Transverse colon (tissue), 4 donors: ENCODE results near the gene ITGA1. TPM values are rescaled to one million over a fixed set of nuclear protein-coding genes. Genes with fewer than 3 reads are reported as not detected.

Experiments used
- DNase-seq: peaks from one replicate; pipeline ENCODE4 v3.0.0-alpha.2; 2019
- H3K27ac ChIP-seq, 4 donors: fragments of 200-600 bp; sonication (generic); 2 replicates each; pipeline ENCODE4 v1.5.1; 2016 to 2018; ENCODE audit warnings: inconsistent platforms in 4 of 4
- H3K27me3 ChIP-seq: fragments of 200-600 bp; sonication (generic); 2 replicates; pipeline ENCODE4 v1.5.1; 2017; ENCODE audit warnings: inconsistent platforms
- H3K36me3 ChIP-seq, 4 donors: fragments of 200-600 bp; sonication (generic); 2 replicates each; pipeline ENCODE4 v1.5.1; 2017 to 2019; ENCODE audit warnings: inconsistent platforms in 4 of 4
- H3K4me1 ChIP-seq, 4 donors: fragments of 200-600 bp; sonication (generic); 2 replicates each; pipeline ENCODE4 v1.5.1; 2017 to 2020; ENCODE audit warnings: inconsistent platforms in 4 of 4
- H3K4me3 ChIP-seq, 4 donors: fragments of 200-600 bp; sonication (generic); 1 replicate in 1 of 4; 2 replicates in 3 of 4; pipeline versions ENCODE4 v1.5.1 to v1.6.1; 2017 to 2019; ENCODE audit warnings: inconsistent platforms in 4 of 4
- H3K9me3 ChIP-seq, 2 donors: fragments of 200-600 bp; sonication (generic); 2 replicates each; pipeline ENCODE4 v1.5.1; 2017 to 2019; ENCODE audit warnings: inconsistent platforms in 2 of 2
- EP300 ChIP-seq: sonication (generic); formaldehyde crosslinking; IDR thresholded peaks from one replicate; pipeline ENCODE4 v1.6.1; 2017; ENCODE audit warnings: antibody characterized with exemption, low read depth
- POLR2A ChIP-seq: fragments of 450-650 bp; IDR thresholded peaks from one replicate; pipeline ENCODE4 v1.6.1; 2016; ENCODE audit warnings: antibody characterized with exemption, mild to moderate bottlenecking, moderate library complexity
- POLR2AphosphoS5 ChIP-seq, 3 donors: sonication (generic); formaldehyde crosslinking; IDR thresholded peaks; one replicate each; pipeline ENCODE4 v1.6.1; 2016; ENCODE audit warnings: antibody characterized with exemption in 3 of 3
- WGBS, 2 donors: methylation state at CpG; one replicate each; pipeline ENCODE4 v1.1.5; 2018; ENCODE audit warnings: low coverage in 1 of 2; 5-methylcytosine and 5-hydroxymethylcytosine counted together
- in situ Hi-C, 4 donors: fragments of 200-750 bp; cut with MboI; loops; one replicate each; pipeline versions ENCODE4 v1.15.0 to v1.15.1; 2017; ENCODE audit warnings: low sequenced_read_pairs in 3 of 4, low pct_ligation_motif_present in 1 of 4, low pct_unique_long_range_greater_than_20kb in 1 of 4
- intact Hi-C: fragments of 100-400 bp; cut with DNase I; formaldehyde crosslinking; loops from one replicate; pipeline ENCODE4 v1.15.1; 2023; ENCODE audit warnings: low total_unique reads
- total RNA-seq, 4 donors: library from RNA; depleted of rRNA; stranded (reverse); fragments of >200 nt; gene quantifications; one replicate each; pipeline ENCODE4 v1.1.0, GENCODE V29; 2016
- TF ChIP-seq, protein P1 (sequence below), 5 experiments: fragments of 200-600 bp in 3 of 5; fragments of 450-650 bp in 2 of 5; sonication (generic) in 3 of 5; IDR thresholded peaks; 1 replicate in 2 of 5; 2 replicates in 3 of 5; pipeline ENCODE4 v1.5.1; 2016 to 2017; ENCODE audit warnings: antibody characterized with exemption in 5 of 5, inconsistent platforms in 3 of 5, mild to moderate bottlenecking in 2 of 5, moderate library complexity in 1 of 5

Gene ITGA1
- total RNA-seq, 4 donors from 2014 or later = 42.6 to 83.2 (median 48.0) TPM

DNA sequence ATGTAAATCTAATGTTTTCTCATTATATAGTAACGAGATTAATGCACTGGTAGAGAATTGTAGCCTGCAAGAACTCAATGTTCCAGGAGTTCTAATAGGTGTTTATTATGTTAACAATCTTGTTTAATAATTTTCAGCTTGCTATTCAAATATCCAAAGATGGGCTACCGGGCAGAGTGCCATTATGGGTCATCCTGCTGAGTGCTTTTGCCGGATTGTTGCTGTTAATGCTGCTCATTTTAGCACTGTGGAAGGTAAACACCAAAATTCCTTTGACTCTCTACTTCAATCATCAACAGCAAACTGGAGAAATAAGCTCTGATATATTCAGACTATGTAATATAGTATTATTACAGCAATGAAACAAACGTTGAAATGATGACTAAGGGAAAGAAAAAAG lies 159.5 kb downstream of the ITGA1 start:
- DNase-seq = no peak
- no peak overlapping the region for H3K4me3 ChIP-seq
- H3K27ac ChIP-seq = peak overlapping the region; percentile 12 to 59 (median 32)
- in situ Hi-C loops = loop anchor here in 2 of 4 donors (5.0 to 10.0 kb wide), 2 partner anchors 148 to 150 kb away; no protein-coding TSS in a partner anchor
- H3K4me1 ChIP-seq = peaks cover 0 to 38% (median 9%) of the 10 kb centered on the region in 4 donors
- intact Hi-C loops = no loop called here
- no peaks in the 10 kb centered on the region for H3K27me3 ChIP-seq
- H3K9me3 ChIP-seq = no peaks in the 10 kb centered on the region
- no peaks in the 10 kb centered on the region for H3K36me3 ChIP-seq
- WGBS, 2 donors = 54 to 59% methylated on average over 2 to 4 of the region's 4 CpGs
- TF ChIP-seq POLR2AphosphoS5 (IDR thresholded peaks at IDR 0.05) = no peak
- TF ChIP-seq, protein P1, sequence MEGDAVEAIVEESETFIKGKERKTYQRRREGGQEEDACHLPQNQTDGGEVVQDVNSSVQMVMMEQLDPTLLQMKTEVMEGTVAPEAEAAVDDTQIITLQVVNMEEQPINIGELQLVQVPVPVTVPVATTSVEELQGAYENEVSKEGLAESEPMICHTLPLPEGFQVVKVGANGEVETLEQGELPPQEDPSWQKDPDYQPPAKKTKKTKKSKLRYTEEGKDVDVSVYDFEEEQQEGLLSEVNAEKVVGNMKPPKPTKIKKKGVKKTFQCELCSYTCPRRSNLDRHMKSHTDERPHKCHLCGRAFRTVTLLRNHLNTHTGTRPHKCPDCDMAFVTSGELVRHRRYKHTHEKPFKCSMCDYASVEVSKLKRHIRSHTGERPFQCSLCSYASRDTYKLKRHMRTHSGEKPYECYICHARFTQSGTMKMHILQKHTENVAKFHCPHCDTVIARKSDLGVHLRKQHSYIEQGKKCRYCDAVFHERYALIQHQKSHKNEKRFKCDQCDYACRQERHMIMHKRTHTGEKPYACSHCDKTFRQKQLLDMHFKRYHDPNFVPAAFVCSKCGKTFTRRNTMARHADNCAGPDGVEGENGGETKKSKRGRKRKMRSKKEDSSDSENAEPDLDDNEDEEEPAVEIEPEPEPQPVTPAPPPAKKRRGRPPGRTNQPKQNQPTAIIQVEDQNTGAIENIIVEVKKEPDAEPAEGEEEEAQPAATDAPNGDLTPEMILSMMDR (IDR thresholded peaks at IDR 0.05) = no peak
- TF ChIP-seq EP300 = no peak
- no peak for TF ChIP-seq POLR2A

DNA sequence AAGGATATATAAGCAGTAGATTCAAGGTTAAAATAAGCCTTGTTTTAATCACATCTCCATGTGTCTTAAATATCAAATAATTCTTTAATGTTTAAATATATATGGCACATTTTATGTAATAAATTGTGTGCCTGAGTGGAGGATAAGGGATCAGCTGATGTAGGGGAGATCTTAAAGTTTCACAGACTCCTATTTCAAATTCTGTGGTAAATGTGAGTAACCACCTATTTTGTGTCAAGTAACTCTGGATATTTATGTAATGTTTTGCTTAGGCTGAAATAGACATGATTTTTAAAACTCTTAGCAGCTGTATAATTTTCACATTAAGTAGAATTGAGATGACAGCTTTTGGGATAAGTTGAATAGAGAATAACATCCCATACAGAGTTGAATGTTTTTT lies 160.1 kb downstream of the ITGA1 start:
- Histone ChIP-seq H3K27me3 (no peaks in the 10 kb centered on the region), H3K9me3 (no peaks in the 10 kb centered on the region), H3K4me3 (no peak overlapping the region), H3K27ac (peak overlapping the region; percentile 12 to 59 (median 32)), H3K4me1 (peaks cover 0 to 38% (median 9%) of the 10 kb centered on the region in 4 donors), H3K36me3 (peaks cover 0 to 2% (median 0%) of the 10 kb centered on the region in 4 donors)
- DNase-seq = no peak
- intact Hi-C loops = no loop called here
- TF ChIP-seq POLR2AphosphoS5 (IDR thresholded peaks at IDR 0.05) (no peak), POLR2A (no peak), EP300 (no peak)
- TF ChIP-seq, protein P1 (IDR thresholded peaks at IDR 0.05) = no peak
- in situ Hi-C loops = loop anchor here in 2 of 4 donors (5.0 to 10.0 kb wide), 2 partner anchors 147 to 149 kb away; no protein-coding TSS in a partner anchor

DNA sequence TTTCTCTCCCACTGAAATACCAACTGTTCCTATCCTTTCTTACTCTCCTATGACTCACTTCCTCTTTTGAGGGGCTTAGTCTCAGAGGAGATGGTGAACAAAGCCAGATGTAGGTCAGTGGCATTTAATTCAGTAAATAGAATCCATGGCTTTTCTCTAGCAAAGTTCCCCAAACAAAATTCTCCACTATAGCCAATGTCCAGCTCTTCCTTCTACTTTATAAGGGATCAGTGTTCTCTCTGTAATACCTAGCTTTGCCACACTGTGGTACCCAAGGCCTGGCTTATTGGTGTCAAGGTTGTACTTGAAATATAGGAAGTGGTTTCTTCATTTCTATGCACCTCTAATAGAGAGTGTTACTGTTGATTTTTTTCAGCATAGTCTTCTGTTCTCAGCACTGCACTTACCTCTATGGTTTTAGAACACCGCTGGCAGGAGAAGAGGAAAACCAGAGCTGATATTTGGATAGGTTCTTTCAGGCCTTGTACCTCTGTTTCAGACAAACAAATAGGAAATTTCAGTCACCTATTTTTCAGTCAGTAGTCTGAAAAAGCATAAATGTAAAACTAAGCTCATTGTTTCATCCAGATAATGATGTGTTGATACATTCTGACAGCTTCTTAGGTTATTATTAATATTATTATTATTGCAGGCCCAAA lies 160.8 kb downstream of the ITGA1 start:
- in situ Hi-C loops = loop anchor here in 2 of 4 donors (5.0 to 10.0 kb wide), 2 partner anchors 146 to 149 kb away; no protein-coding TSS in a partner anchor
- H3K9me3 ChIP-seq = no peaks in the 10 kb centered on the region
- WGBS, 2 donors = 10 to 21% methylated on average over 1 of the region's 1 CpG
- no peaks in the 10 kb centered on the region for H3K27me3 ChIP-seq
- DNase-seq = peak; percentile 69
- H3K4me3 ChIP-seq = no peak overlapping the region
- TF ChIP-seq, protein P1 (IDR thresholded peaks at IDR 0.05) = peak; percentile 74 to 85 (median 79)
- TF ChIP-seq EP300 (no peak), POLR2AphosphoS5 (IDR thresholded peaks at IDR 0.05) (no peak)
- peaks cover 0 to 8% (median 0%) of the 10 kb centered on the region in 4 donors for H3K36me3 ChIP-seq
- peaks cover 0 to 38% (median 9%) of the 10 kb centered on the region in 4 donors for H3K4me1 ChIP-seq
- intact Hi-C loops = no loop called here
- H3K27ac ChIP-seq = peak overlapping the region; percentile 1 to 59 (median 32)

DNA sequence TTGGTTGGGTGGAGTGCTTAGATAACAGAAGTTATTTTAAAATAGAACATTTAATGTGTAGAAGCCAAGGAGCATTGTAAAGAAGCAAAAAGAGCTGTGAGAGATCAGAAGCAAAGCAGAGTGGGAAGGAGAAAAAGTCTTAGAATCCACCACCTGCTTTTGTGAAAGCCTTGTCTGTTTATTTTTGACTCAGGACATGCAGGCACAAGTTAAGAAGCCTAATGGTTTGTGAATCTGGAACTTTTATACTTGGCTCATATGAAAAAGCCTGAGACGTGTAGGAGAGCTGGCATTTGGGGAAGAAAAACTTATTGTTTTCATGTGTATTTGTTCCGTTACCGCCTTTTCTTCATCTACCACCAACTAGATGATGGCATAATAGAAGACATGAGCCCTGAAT lies 163.0 kb downstream of the ITGA1 start:
- no peaks in the 10 kb centered on the region for H3K9me3 ChIP-seq
- H3K36me3 ChIP-seq = peaks cover 0 to 15% (median 3%) of the 10 kb centered on the region in 4 donors
- H3K4me3 ChIP-seq = no peak overlapping the region
- in situ Hi-C loops = loop anchor here in 1 of 4 donors (10.0 kb wide), 1 partner anchor 144 kb away; no protein-coding TSS in a partner anchor
- 82 to 91% methylated on average over 3 of the region's 3 CpGs for WGBS, 2 donors
- DNase-seq = no peak
- no peaks in the 10 kb centered on the region for H3K27me3 ChIP-seq
- intact Hi-C loops = no loop called here
- TF ChIP-seq, protein P1 (IDR thresholded peaks at IDR 0.05) = no peak
- TF ChIP-seq POLR2A = no peak
- no peak for TF ChIP-seq POLR2AphosphoS5 (IDR thresholded peaks at IDR 0.05)
- no peak for TF ChIP-seq EP300
- peaks cover 0 to 31% (median 9%) of the 10 kb centered on the region in 4 donors for H3K4me1 ChIP-seq
- H3K27ac ChIP-seq = peak overlapping the region in 1 of 4 donors; percentile 32
